Body of pancreas (tissue), 4 donors: ENCODE results near the gene B3GALT5.

Experiments used
- CTCF ChIP-seq, 7 experiments: fragments of 450-650 bp in 4 of 7; fragments of 200-600 bp in 3 of 7; sonication (generic) in 3 of 7; IDR thresholded peaks; one replicate each; pipeline ENCODE4 v1.5.1; 2016 to 2019; ENCODE audit warnings: antibody characterized with exemption in 7 of 7
- POLR2A ChIP-seq, 3 donors: fragments of 450-650 bp; IDR thresholded peaks; one replicate each; pipeline ENCODE4 v1.6.1; 2016; ENCODE audit warnings: antibody characterized with exemption in 3 of 3, mild to moderate bottlenecking in 2 of 3

GRCh38 chr21:39575775-39576174 is 37.0 kb upstream of the B3GALT5 start:
- TF ChIP-seq CTCF (IDR thresholded peaks at IDR 0.05) (no peak), POLR2A (IDR thresholded peaks at IDR 0.05) (no peak)
